NAMALWA (cell line): ENCODE measurements around the gene LDB1.

Experiments
- DNase-seq: peaks from one replicate; pipeline ENCODE4 v3.0.0-alpha.2; 2015; ENCODE audit warnings: low spot score

LDB1 gene

GRCh38 chr10:102064503-102064867 lies 55.7 kb downstream of the LDB1 start:
- DNase-seq, result no peak

- DNase-seq, result no peak
These were observed 60.2 kb downstream of the LDB1 start for GRCh38 chr10:102059987-102060386.
